ENCODE results near the gene ECI1. TPM values are rescaled to one million over a fixed set of nuclear protein-coding genes. Genes with fewer than 3 reads are reported as not detected.
A peak's percentile ranks its signal among the peaks of the same experiment; 100 is the strongest.

ECI1 gene
- total RNA-seq, 4 donors from 2014 or later = 60.2 to 114 (median 95.6) TPM

- Histone ChIP-seq H3K4me1 (no peaks in the 10 kb centered on the region), H3K9me3 (no peaks in the 10 kb centered on the region), H3K27me3 (no peaks in the 10 kb centered on the region), H3K27ac (no peak overlapping the region), H3K36me3 (no peaks in the 10 kb centered on the region), H3K4me3 (no peak overlapping the region)
- peak in 1 of 3 donors; percentile 47 for DNase-seq
- TF ChIP-seq CTCF (IDR thresholded peaks at IDR 0.05) = peak in 4 of 6 experiments; percentile 20 to 44 (median 30)
- no peak for TF ChIP-seq POLR2A (IDR thresholded peaks at IDR 0.05)
Measured at GRCh38 chr16:2296661-2297505, 45.5 kb upstream of the ECI1 start.

- DNase-seq = no peak
- H3K4me3 ChIP-seq = no peak overlapping the region
- H3K27me3 ChIP-seq = no peaks in the 10 kb centered on the region
- no peaks in the 10 kb centered on the region for H3K9me3 ChIP-seq
- no peak for TF ChIP-seq CTCF (IDR thresholded peaks at IDR 0.05)
- TF ChIP-seq POLR2A (IDR thresholded peaks at IDR 0.05) = no peak
- no peak overlapping the region for H3K27ac ChIP-seq
- no peaks in the 10 kb centered on the region for H3K36me3 ChIP-seq
- no peaks in the 10 kb centered on the region for H3K4me1 ChIP-seq
Measured at GRCh38 chr16:2295056-2295798, 43.8 kb upstream of the ECI1 start.

GRCh38 chr16:2292221-2292620 lies 40.8 kb upstream of the ECI1 start:
- H3K36me3 ChIP-seq = no peaks in the 10 kb centered on the region
- DNase-seq = no peak
- H3K4me3 ChIP-seq = no peak overlapping the region
- H3K9me3 ChIP-seq = no peaks in the 10 kb centered on the region
- H3K4me1 ChIP-seq = no peaks in the 10 kb centered on the region
- no peak overlapping the region for H3K27ac ChIP-seq
- no peaks in the 10 kb centered on the region for H3K27me3 ChIP-seq
- TF ChIP-seq CTCF (IDR thresholded peaks at IDR 0.05) = no peak
- TF ChIP-seq POLR2A (IDR thresholded peaks at IDR 0.05) = no peak

GRCh38 chr16:2289282-2289681 lies 37.9 kb upstream of the ECI1 start:
- H3K27me3 ChIP-seq = no peaks in the 10 kb centered on the region
- H3K27ac ChIP-seq = no peak overlapping the region
- no peaks in the 10 kb centered on the region for H3K36me3 ChIP-seq
- no peaks in the 10 kb centered on the region for H3K4me1 ChIP-seq
- H3K4me3 ChIP-seq = no peak overlapping the region
- H3K9me3 ChIP-seq = no peaks in the 10 kb centered on the region
- no peak for DNase-seq
- TF ChIP-seq POLR2A (IDR thresholded peaks at IDR 0.05) (no peak), CTCF (IDR thresholded peaks at IDR 0.05) (no peak)

- Histone ChIP-seq H3K27ac (no peak overlapping the region), H3K9me3 (no peaks in the 10 kb centered on the region), H3K4me3 (no peak overlapping the region), H3K36me3 (no peaks in the 10 kb centered on the region), H3K4me1 (no peaks in the 10 kb centered on the region), H3K27me3 (no peaks in the 10 kb centered on the region)
- TF ChIP-seq POLR2A (IDR thresholded peaks at IDR 0.05) (no peak), CTCF (IDR thresholded peaks at IDR 0.05) (no peak)
- no peak for DNase-seq
Measured at GRCh38 chr16:2288726-2289125, 37.3 kb upstream of the ECI1 start.
